ENCODE results near the gene GADD45A. TPM values are rescaled to one million over a fixed set of nuclear protein-coding genes. Genes with fewer than 3 reads are reported as not detected.
"Not testable (repeated sequence)": the region's sequence is repeated elsewhere in the genome, so short reads cannot be mapped to it uniquely, and the experiment has no call there.

GADD45A gene
- polyA plus RNA-seq, 3 donors = 124 to 139 (median 126) TPM

DNA sequence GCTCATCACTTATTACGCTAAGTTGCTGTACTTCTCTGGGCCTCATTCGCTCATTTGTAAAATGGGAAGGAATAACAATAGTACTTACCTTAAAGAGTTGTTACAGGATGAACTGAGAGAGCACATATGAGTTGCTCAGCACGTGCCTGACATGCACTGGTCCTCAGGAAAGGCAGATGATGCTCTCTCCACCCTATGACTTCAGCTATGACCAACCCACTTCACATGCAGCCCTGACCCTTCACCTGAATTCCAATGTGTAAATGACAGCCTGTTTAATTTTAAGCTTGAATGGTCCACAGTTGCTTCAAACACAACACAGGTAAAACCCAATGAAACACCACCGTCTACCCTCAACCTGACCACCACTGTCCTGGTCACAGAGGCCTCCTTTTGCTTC, 32.9 kb downstream of the GADD45A start:
- DNase-seq (ENCODE audit: low read depth in 3 of 3, low spot score in 2 of 3) = no peak

DNA sequence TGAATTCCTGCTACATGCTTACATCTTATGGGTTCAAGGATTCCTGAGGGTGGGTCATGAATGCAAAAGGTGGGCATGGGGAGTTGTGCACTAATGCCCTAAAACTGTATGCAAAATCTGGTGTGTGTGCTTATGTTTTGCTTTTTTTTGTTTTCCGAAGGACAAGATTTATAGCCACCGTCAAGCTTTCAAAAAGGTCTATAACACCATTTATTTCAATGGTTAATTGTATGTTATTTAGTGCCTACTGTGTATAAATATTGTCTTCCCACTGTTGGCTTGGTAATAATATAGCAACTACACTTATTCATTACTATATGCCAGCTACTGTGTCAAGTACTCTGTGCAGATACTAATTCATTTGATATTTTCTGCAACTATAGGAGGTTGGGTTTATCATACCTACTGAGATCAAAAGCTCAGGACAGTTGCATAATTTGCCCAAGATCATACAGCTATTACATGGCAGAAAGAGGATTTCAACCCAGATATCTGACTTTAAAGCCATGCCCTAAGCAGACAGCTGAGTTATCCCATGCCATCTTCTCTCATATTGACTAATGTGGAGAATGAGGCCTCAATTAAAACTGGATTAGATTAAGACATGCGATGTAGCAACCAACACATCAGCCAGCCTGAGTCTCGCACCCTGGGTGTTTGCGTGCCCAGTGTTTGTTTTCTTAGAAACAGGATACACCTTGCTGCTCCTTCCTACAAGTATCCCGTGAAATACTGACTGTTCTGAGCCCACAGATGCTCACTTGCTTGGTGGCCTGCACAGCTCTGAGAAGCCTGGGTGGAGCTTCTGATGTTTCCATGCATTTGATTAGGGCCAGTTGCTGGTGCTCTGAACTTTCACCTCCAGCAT, 34.6 kb downstream of the GADD45A start:
- DNase-seq (ENCODE audit: low read depth in 3 of 3, low spot score in 2 of 3) = no peak

DNA sequence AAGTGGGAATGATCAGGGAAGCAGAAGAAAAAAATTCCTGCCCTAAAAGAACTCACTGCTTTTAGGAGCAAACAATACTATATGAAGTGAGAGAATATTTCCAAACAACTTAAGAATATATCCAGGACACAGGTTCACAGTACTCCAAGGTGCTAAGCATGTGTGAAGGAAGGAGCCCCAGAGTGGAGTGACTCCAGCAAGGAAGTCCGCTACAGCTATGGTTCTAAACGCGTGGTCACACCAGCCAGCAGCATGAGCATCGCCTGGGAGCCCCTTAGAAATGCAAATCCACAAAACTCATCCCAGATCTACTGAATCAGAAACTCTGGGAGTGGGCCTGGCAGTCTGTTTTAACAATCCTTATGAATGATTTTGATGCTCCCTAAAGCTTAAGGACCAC, 36.1 kb downstream of the GADD45A start:
- no peak for DNase-seq (ENCODE audit: low read depth in 3 of 3, low spot score in 2 of 3)

DNA sequence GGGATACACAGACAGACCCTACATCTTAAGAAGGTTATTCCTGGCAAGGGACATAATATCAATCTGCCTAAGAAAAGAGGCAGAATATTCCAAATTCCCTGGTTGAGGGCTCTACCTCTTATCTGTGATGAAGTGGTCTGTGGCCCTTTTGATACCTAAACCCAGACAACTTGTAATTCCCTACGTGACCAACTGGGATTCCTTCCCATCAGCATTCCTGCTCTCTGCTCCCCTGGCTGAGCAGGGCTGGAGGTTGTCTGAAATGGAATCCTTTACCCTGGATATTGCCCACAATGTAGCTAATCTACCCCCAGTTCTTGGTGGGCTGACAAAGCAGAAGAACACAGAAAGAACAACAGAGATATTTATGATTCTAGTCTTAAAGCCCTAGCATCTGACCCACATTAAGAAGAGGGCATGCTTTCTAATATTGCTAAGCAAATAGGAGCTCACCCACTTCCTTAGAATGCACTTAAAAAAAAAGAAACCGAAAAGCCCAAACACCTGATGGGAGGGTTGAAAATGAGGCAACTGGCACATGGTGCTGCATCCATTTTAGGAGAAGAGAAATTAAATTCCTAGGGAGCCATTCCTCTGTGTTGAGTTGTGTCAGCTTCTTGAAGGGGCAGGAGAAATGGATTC, 36.8 kb downstream of the GADD45A start:
- no peak for DNase-seq (ENCODE audit: low read depth in 3 of 3, low spot score in 2 of 3)

DNA sequence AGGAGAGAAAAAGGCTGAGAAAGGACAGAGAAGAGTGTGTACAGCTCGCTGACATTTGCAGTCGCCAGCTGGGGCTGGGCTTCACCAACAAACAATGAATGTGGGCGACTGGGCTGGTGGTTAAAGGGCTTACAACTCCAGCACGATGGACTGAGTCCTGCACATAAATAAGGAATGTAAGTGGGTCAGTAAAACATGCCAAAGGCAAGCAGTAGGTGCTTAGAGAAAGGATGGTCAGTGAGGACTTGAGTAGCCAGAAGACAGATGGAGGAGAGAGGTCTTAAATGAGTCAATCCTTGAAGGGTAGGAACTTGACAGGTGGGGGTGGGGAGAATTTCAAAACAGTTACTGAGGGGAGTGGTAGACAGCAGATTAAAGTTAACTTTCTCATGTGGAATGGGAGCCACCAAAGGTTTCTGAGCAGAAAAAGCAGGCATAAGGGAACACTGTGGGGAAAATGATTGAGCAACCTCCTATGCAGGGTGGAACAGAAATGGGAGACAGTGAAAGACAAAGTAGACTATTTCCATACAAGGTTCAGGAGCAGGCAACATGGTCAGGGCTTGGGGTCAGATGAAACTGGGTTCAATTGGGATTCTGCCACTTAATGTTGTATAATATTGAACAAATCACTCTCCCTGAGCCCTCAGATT, 37.4 kb downstream of the GADD45A start:
- no peak for DNase-seq (ENCODE audit: low read depth in 3 of 3, low spot score in 2 of 3)

DNA sequence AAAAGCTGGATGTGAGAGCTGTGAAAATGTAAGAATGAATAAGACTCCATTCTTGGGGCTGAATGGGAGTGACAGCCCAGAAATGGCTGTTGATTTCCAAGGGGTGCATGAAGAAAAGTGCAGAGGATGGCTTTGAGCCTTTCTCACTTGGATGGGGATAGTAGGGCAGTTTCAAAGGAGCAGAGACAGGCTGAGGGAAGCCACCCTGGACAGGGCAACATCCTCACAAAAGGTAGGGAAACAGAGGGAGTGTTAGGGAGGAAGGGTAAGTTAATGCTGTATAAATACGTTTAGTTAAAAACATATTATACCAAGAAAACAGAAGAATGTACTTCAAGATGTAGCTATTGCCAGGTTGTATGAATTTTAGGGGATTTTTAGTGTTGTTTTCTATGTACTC, 38.1 kb downstream of the GADD45A start:
- no peak for DNase-seq (ENCODE audit: low read depth in 3 of 3, low spot score in 2 of 3)

DNA sequence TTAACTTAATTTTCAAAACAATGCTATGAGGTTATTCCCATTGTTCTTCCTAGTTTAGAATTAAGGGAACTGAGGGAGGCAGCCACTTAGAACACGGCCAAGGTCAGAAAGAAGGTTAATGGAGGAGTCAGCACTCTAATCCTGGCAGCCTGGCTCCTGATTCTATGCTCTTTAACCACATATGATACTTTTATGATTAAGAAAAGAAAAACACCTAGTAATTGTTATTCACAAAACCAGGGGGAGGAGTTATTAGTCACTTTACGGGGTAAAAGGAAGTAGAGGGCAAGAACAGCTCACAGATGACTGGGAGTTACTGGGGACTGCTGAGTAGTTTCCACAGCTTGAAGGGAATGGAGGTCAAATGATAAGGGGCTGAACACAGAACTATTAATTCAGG, 38.6 kb downstream of the GADD45A start:
- no peak for DNase-seq (ENCODE audit: low read depth in 3 of 3, low spot score in 2 of 3)

DNA sequence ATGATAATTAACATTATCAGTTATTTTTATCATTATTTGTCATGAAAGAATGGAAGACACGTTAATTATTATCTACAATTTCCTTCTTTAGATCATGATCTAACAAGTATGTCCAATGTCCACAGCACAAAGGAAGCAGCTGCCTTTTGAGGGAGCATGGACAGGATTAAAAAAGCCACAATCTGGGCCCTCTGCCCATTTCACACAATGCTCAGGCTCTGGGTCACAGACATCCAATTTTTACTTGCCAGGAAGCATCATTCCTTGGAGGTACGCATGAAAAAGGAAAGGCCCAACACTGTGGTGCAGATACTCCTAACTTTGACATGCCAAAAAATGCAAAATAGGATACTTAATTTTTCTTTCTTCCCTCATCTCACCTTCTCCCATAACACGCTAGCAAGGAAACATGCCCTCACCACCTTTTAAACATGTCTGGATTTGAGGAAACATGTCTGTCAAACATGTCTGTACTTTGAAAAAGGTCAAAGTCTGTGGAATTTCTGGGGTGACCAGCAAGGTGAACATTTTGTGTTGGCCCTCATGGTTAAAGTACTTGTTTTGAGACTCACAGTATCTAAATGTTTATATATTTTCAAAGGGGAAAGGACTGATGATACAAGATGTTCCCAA, 40.0 kb downstream of the GADD45A start:
- DNase-seq (ENCODE audit: low read depth in 3 of 3, low spot score in 2 of 3) = no peak

DNA sequence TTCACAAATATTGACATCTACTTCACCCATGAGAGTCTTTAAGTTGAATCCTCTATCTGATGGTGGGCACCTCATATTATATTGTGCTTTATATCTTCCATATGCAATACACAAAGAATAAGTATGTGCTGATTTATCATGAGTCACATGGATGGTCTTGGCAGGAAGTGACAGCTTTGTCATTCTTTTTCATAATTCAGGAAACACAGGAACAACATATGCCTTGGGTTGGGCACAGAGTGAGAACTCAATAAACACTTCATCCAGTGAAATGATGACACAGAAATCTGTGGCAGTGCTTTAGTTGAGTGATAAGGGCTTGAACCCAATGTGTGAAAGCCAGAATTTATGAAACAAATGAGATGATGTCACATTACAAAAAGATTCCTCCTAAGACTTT, 41.2 kb downstream of the GADD45A start:
- DNase-seq (ENCODE audit: low read depth in 3 of 3, low spot score in 2 of 3) = no peak

DNA sequence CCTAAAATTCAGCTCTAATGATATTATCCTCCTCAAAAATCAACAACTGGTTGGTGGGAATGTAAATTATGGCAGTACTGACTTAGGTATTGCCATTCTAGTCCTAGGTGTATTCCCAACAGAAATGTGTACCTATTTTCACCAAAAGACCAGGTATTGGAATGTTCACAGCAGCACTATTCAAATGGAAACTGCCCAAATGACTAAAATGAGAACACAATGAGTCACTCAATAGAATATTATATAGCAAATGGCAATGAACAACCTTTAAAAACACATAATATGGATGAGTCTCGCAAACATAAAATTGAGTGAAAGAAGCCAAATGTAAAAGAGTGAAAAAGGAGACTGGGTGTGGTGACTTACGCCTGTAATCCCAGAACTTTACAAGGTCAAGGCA, 44.9 kb downstream of the GADD45A start:
- DNase-seq (ENCODE audit: low read depth in 3 of 3, low spot score in 2 of 3) = no peak

DNA sequence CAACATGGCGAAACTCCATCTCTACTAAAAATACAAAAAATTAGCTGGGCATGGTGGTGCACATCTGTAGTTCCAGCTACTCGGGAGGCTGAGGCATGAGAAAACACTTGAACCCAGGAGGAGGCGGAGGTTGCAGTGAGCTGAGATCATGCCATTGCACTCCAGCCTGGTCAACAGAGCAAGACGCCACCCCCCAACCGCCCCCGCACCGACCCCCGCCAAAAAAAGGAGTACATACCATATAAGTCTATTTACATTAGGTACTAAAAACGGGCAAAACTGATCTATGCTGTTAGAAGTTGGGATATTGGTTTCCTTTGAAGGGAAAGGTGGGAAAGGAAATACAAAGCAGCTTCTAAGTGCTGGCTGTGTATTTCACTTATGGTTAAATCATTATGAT, 45.3 kb downstream of the GADD45A start:
- not testable (repeated sequence) for DNase-seq (ENCODE audit: low read depth in 3 of 3, low spot score in 2 of 3)

DNA sequence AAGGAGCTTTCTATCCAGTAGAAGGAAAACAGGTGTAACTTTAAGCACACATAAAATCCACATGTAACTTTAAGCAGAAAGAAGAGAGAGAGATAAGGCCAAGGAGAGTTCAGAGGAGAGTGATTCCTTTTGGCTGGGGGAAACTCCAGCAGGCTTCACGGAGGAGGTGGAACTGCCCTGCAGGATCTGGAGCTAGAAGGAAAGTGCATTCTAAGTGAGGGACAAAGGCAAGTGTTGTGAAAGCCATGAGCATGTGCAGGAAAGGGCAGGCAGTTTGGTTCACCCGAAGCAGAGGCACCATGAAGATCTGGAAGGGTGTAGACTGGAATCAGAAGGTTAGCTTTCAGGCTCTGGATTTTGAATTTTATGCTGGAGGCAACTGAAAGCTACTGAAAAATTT, 46.3 kb downstream of the GADD45A start:
- DNase-seq (ENCODE audit: low read depth in 3 of 3, low spot score in 2 of 3) = no peak

DNA sequence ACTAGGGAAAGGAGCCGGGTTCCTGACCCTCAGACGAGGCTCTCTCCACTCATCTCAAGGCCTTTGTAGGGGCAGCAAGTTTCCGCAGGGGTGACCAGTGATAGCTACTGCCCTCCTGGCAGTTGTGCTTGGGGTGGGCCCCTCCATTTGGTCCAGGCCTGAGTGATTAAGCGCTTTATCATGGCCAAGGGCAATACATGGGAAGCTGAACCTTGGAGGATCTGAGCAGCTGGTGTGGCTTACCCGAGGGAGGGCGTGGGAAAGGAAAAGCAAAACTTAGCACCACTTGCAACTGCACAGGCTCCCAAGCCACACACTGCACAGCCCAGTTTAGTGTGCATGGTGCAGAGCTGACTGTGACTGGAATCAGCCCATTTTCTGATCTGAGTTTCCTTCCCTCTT, 47.8 kb downstream of the GADD45A start:
- DNase-seq (ENCODE audit: low read depth in 3 of 3, low spot score in 2 of 3) = no peak

DNA sequence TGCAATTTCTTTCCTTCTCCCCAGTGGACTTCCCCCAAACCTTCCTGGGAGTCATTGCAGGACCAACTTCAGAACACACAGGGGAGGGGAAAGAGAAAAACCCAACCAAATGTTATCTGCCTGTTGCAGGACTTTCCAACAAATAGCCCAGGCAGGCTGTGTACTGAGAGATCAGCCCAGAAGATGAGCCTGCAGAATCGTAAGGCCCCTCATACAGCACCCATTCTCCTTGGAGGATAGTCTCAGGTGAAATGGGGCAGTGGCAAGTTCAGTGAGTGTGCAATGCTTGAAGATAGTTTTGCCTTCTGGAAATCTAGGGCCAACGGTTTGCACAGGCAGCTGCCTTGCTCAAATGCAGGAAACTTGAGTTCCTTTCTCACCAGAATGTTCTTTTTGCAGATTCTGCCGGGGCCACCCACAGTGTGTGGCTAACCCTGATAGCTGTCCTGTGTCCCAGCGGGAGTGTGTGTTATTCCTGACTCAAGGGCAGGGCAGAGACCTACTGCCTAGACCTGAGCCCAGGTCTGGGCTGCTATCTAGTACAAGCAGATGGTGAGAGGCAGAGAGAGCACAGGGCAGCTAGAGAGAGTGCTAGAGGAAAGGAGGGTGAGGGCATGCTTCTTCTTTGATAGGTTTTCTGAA, 48.8 kb downstream of the GADD45A start:
- DNase-seq (ENCODE audit: low read depth in 3 of 3, low spot score in 2 of 3) = no peak

DNA sequence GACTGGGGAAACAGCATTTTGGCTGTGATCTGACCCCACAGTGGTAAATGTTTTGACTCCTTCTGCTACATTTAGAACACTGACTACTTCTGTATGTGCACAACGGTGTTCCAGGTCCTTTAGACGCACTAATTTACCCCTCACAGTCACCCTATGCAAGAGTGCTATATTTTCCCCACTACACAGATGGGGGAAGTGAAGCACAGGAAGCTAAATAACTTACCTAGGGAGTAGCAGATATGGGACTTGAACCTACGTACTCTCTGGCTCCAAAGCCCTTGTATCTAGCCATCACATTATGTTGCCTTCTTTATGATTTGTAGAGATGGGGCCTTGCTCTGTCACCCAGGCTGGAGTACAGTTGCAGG, 49.3 kb downstream of the GADD45A start:
- DNase-seq (ENCODE audit: low read depth in 3 of 3, low spot score in 2 of 3) = no peak

DNA sequence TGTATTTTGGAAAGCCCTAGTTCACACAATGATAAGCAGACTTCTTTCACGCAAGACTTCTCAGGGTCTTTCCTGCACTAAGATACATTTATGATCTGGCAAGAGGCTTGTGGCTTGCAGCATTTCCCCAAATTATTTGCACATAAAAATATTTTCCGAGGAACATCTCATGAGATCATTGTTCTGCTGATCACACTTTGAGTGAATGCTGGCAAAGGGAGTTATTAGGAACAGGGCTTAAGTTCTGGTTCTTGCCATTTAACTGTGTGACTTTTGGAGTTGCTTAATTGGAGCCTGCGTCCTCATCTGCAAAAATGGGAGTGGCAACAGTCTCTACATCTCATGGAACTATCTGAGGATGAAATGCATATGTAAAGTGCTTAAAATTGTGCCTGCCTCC, 50.2 kb downstream of the GADD45A start:
- DNase-seq (ENCODE audit: low read depth in 3 of 3, low spot score in 2 of 3) = no peak

DNA sequence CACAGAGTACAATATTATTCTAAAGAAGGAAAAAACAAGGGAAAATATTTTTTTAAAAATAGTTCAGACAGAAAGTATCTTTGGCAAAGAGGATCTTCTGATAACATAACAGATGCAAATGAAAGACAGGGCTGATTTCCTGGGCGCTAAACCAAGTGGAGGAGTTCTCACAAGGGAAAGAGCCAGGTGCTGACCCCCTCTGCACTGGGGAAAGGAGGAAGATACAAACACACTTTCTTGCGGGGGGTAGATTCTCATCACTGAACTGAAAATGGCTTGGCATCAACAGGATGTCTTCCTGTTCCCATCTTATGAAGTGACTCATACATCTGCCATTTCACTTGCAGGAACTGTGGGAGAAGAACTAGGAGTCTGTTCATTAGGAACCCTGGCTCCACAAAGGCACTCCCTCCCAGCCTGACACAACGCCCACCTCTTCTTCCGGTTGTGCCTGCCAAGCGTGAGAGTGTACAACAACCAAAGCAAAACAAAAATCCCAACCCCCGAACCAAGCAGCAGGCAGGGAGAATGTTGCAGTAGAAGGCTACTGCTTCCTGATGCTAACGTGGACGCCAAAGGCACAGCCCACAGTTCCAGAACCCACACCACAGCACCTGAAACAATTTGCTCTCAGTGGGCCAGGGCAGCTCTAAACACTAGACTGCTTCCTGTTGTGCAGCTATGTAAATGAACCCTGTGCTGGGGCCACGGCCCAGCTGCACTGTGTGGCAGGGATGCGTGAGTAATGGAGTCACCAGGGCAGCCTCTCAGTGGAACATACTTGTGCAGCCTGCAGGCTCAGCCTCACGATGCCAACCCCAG, 51.0 kb downstream of the GADD45A start:
- DNase-seq (ENCODE audit: low read depth in 3 of 3, low spot score in 2 of 3) = no peak

DNA sequence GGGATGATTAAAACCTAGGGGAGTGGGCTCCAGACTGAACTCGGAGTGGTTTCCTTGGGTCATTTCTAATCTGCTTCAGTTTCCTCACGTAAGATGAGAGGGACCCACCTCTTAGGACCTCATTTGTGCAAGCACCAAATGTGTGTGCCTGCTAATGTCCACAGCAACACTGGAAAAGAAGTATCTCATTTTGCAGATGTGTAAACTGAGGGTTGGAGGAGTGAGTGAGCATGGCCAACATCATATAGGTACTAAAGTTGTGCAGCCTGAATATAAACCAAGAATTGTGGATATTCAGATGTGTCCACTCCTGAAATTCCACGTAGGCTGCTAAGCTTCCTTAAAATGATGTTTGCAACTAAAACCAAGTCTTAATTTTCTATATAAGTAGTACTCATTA, 51.7 kb downstream of the GADD45A start:
- DNase-seq (ENCODE audit: low read depth in 3 of 3, low spot score in 2 of 3) = no peak

DNA sequence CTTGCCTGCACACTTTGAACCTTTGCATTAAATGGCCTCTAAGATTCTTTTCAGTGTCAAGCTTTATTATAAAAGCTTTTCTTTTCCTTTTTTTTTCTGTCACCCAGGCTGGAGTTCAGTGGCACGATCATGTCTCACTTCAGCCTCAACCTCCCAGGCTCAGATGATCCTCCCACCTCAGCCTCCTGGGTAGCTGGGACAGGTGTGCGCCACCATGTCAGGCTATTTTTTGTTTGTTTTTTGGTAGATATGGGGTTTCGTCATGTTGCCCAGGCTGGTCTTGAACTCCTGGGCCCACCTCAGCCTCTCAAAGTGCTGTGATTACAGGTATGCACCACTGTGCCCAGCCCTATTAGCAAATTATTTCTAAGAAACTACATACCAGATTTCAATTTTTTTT, 52.9 kb downstream of the GADD45A start:
- DNase-seq (ENCODE audit: low read depth in 3 of 3, low spot score in 2 of 3) = no peak

All from right renal cortex interstitium (tissue), 3 donors.